ENCODE measurements around the gene C4B.
A peak's percentile ranks its signal among the peaks of the same experiment; 100 is the strongest.
"Not testable (repeated sequence)": the region's sequence is repeated elsewhere in the genome, so short reads cannot be mapped to it uniquely, and the experiment has no call there.

The C4B gene

GRCh38 chr6:32014547-32014946 lies at the start of gene C4B:
TSS of gene C4B (plus strand) at chr6:32014795. CDS start at chr6:32014846, 51 bp downstream.
- DNase-seq, result not testable (repeated sequence)

- no peak for DNase-seq
These were observed 48.9 kb upstream of the C4B start for GRCh38 chr6:31965700-31966099.

GRCh38 chr6:31966506-31966905 lies 48.1 kb upstream of the C4B start:
- DNase-seq, result no peak

GRCh38 chr6:31966997-31967925 lies 47.3 kb upstream of the C4B start:
- DNase-seq, result no peak

- no peak for DNase-seq
These were observed 46.7 kb upstream of the C4B start for GRCh38 chr6:31967926-31968320.

- DNase-seq, result no peak
These were observed 46.3 kb upstream of the C4B start for GRCh38 chr6:31968326-31968725.

- no peak for DNase-seq
These were observed 45.5 kb upstream of the C4B start for GRCh38 chr6:31968791-31969711.

GRCh38 chr6:31969712-31970603 lies 44.6 kb upstream of the C4B start:
- DNase-seq, result no peak

GRCh38 chr6:31970604-31971271 lies 43.9 kb upstream of the C4B start:
- no peak for DNase-seq

GRCh38 chr6:31971279-31971992 lies 43.2 kb upstream of the C4B start:
- no peak for DNase-seq

GRCh38 chr6:31971993-31972708 lies 42.4 kb upstream of the C4B start, which contains the start of gene DXO:
TSS of gene DXO (minus strand) at chr6:31972138. CDS start at chr6:31971675, 463 bp downstream.
- peak; percentile 93 for DNase-seq

- DNase-seq, result no peak
These were observed 41.8 kb upstream of the C4B start for GRCh38 chr6:31972709-31973350.

- DNase-seq, result not testable (repeated sequence)
These were observed 38.5 kb upstream of the C4B start for GRCh38 chr6:31976065-31976464.

- no peak for DNase-seq
These were observed 36.7 kb upstream of the C4B start for GRCh38 chr6:31977816-31978431.

- DNase-seq, result no peak
These were observed 35.8 kb upstream of the C4B start for GRCh38 chr6:31978831-31979230.

- DNase-seq, result no peak
These were observed 35.2 kb upstream of the C4B start for GRCh38 chr6:31979238-31979898.

GRCh38 chr6:31980195-31980876 lies 34.3 kb upstream of the C4B start:
- DNase-seq, result not testable (repeated sequence)

GRCh38 chr6:31980998-31981397 lies 33.6 kb upstream of the C4B start:
- not testable (repeated sequence) for DNase-seq

Data from GF-D8 (cell line).